HEK293 (cell line): ENCODE measurements around the gene SRRM4.

Experiments
- YY1 ChIP-seq: fragments of 450-650 bp; formaldehyde crosslinking; IDR thresholded peaks from 2 replicates; pipeline ENCODE4 v1.5.1; 2018; ENCODE audit warnings: missing biosample characterization, missing genetic modification characterization
- ZBTB21 ChIP-seq: fragments of 450-650 bp; formaldehyde crosslinking; IDR thresholded peaks from 2 replicates; pipeline ENCODE4 v1.5.1; 2017; ENCODE audit warnings: missing biosample characterization, missing genetic modification characterization
- ZNF138 ChIP-seq: fragments of 450-650 bp; formaldehyde crosslinking; IDR thresholded peaks from 2 replicates; pipeline ENCODE4 v1.5.1; 2016; ENCODE audit warnings: missing biosample characterization, missing genetic modification characterization, borderline replicate concordance
- TF ChIP-seq, protein P1 (sequence below): fragments of 450-650 bp; formaldehyde crosslinking; IDR thresholded peaks from 2 replicates; pipeline ENCODE4 v1.5.1; 2016; ENCODE audit warnings: missing biosample characterization, missing genetic modification characterization
- TF ChIP-seq, protein P2 (sequence below): fragments of 450-650 bp; IDR thresholded peaks from 2 replicates; pipeline ENCODE4 v1.5.1; 2018; ENCODE audit warnings: missing biosample characterization, missing genetic modification characterization

- no peak for TF ChIP-seq ZBTB21 (tag by site-specific recombination)
- TF ChIP-seq, protein P1, sequence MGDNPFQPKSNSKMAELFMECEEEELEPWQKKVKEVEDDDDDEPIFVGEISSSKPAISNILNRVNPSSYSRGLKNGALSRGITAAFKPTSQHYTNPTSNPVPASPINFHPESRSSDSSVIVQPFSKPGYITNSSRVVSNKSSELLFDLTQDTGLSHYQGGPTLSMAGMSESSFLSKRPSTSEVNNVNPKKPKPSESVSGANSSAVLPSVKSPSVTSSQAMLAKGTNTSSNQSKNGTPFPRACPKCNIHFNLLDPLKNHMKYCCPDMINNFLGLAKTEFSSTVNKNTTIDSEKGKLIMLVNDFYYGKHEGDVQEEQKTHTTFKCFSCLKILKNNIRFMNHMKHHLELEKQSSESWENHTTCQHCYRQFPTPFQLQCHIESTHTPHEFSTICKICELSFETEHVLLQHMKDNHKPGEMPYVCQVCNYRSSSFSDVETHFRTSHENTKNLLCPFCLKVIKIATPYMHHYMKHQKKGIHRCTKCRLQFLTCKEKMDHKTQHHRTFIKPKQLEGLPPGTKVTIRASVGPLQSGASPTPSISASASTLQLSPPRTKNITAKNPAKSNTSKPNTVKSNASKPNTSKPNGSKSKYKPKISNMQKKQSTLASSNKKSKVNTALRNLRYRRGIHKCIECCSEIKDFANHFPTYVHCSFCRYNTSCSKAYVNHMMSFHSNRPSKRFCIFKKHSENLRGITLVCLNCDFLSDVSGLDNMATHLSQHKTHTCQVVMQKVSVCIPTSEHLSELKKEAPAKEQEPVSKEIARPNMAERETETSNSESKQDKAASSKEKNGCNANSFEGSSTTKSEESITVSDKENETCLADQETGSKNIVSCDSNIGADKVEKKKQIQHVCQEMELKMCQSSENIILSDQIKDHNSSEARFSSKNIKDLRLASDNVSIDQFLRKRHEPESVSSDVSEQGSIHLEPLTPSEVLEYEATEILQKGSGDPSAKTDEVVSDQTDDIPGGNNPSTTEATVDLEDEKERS (tag by site-specific recombination): no peak
- TF ChIP-seq, protein P2, sequence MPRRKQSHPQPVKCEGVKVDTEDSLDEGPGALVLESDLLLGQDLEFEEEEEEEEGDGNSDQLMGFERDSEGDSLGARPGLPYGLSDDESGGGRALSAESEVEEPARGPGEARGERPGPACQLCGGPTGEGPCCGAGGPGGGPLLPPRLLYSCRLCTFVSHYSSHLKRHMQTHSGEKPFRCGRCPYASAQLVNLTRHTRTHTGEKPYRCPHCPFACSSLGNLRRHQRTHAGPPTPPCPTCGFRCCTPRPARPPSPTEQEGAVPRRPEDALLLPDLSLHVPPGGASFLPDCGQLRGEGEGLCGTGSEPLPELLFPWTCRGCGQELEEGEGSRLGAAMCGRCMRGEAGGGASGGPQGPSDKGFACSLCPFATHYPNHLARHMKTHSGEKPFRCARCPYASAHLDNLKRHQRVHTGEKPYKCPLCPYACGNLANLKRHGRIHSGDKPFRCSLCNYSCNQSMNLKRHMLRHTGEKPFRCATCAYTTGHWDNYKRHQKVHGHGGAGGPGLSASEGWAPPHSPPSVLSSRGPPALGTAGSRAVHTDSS (tag by site-specific recombination): no peak
- no peak for TF ChIP-seq ZNF138
- TF ChIP-seq YY1 (tag by site-specific recombination): no peak
Measured at GRCh38 chr12:119183942-119184695, 202.8 kb downstream of the SRRM4 start.
